Activated T-cell treated with anti-CD3 and anti-CD28 coated beads, Interleukin-2, amount 50 U/mL, for 1 hour (primary cell): Measurements from ENCODE around the gene SPNS3.

Experiments used
- DNase-seq: peaks from one replicate; pipeline ENCODE4 v3.0.0-alpha.2; 2020

SPNS3 gene

GRCh38 chr17:4492721-4493561 lies 59.2 kb downstream of the SPNS3 start:
- no peak for DNase-seq

GRCh38 chr17:4497101-4497824 lies 63.5 kb downstream of the SPNS3 start:
- DNase-seq, result no peak

GRCh38 chr17:4498461-4499397 lies 65.0 kb downstream of the SPNS3 start, which contains the start of gene SPNS2:
Gene SPNS2, plus strand, starts transcription at chr17:4498881. Its CDS starts 167 bp downstream, at chr17:4499048.
- DNase-seq, result peak; percentile 77

GRCh38 chr17:4499431-4500190 lies 65.9 kb downstream of the SPNS3 start:
- peak; percentile 37 for DNase-seq

GRCh38 chr17:4500191-4500571 lies 66.4 kb downstream of the SPNS3 start:
- DNase-seq, result no peak

GRCh38 chr17:4501295-4501949 lies 67.7 kb downstream of the SPNS3 start:
- DNase-seq, result no peak

- no peak for DNase-seq
These were observed 68.9 kb downstream of the SPNS3 start for GRCh38 chr17:4502466-4503154.

- no peak for DNase-seq
These were observed 69.7 kb downstream of the SPNS3 start for GRCh38 chr17:4503283-4504025.

GRCh38 chr17:4504188-4504587 lies 70.4 kb downstream of the SPNS3 start:
- no peak for DNase-seq

GRCh38 chr17:4505187-4505586 lies 71.4 kb downstream of the SPNS3 start:
- DNase-seq, result no peak

GRCh38 chr17:4506175-4506813 lies 72.6 kb downstream of the SPNS3 start:
- DNase-seq, result no peak

- DNase-seq, result no peak
These were observed 73.2 kb downstream of the SPNS3 start for GRCh38 chr17:4506892-4507291.

- DNase-seq, result no peak
These were observed 73.8 kb downstream of the SPNS3 start for GRCh38 chr17:4507361-4508111.

GRCh38 chr17:4508207-4508606 lies 74.5 kb downstream of the SPNS3 start:
- DNase-seq, result no peak

GRCh38 chr17:4509401-4509800 lies 75.7 kb downstream of the SPNS3 start:
- no peak for DNase-seq

GRCh38 chr17:4509923-4510617 lies 76.3 kb downstream of the SPNS3 start:
- no peak for DNase-seq

GRCh38 chr17:4510618-4510941 lies 76.8 kb downstream of the SPNS3 start:
- DNase-seq, result no peak

GRCh38 chr17:4511199-4511932 lies 77.6 kb downstream of the SPNS3 start:
- no peak for DNase-seq
